HT1080 (cell line): ENCODE measurements around the gene PTPN14. TPM values are rescaled to one million over a fixed set of nuclear protein-coding genes. Genes with fewer than 3 reads are reported as not detected.
"Not testable (repeated sequence)": the region's sequence is repeated elsewhere in the genome, so short reads cannot be mapped to it uniquely, and the experiment has no call there.

Experiments used
- DNase-seq: peaks from one replicate; pipeline ENCODE4 v3.0.0-alpha.2; 2015; ENCODE audit warnings: low read depth
- total RNA-seq: library from RNA; depleted of rRNA; stranded (reverse); fragments of >200 nt; shearing (Covaris generic); gene quantifications from 2 replicates; pipeline ENCODE4 v1.2.3, GENCODE V29; 2014

Gene PTPN14
- total RNA-seq, 1 experiment from 2014 or later: 63.0 TPM

DNA sequence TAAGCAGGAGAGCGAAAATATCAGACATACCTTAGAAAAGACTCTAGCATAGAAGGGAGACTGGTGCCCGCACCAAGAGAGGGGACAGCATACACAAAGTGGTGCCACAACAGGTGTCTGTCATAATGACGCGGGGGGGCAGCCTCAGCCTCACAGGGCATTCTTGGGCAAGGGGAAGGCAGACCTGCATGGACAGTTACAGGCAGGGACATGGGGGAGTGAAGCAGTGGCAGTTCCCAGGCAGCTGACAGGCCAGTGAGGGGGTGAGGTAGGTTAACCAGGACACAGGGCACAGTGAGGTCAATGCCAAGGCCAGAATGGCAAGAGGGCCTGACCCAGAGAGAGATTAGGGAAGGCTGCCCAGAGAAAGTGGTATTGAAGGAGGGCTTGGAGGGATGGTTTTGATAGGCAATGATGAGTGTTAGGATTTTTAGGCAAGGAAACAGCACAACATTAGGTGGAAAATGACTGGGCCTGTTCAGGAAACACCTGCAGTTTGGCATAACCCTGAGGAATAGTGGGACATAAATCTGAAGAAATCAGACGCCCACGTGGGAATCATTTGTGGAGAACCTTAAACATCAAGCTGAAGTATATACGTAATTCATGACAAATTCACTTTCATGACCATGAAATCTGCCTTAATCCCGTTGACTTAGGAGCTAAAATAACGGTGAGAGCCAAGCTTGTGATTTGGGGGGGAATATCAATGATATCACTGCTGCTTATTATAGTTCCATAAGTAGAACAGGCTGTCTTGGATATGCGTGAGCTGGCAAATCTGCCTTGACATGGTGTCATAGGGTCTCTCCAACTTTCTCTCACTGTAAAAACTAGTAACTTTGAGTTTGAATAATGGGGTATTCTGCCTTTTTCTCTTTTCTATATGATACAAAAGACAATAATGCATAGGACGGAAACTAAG is 8.9 kb downstream of the PTPN14 start:
- no peak for DNase-seq

DNA sequence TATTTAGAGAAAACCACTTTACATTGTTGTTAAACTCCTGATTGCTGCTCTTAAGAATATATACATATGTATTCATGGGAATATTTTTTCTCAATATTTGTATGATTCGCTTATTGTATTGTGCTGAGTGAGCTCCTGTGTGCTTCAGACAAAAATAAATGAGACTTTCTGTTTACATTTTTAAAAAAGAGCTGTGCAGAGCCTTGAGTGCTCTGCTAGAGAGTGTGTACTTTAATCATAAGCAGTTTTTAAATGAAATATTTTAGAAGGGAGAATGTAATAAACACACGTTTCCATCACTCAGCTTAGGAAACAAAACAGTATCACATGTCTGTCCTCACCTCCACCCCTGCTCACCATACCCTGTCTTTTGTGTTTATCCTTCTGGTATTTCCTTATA is 9.7 kb downstream of the PTPN14 start:
- DNase-seq: no peak

DNA sequence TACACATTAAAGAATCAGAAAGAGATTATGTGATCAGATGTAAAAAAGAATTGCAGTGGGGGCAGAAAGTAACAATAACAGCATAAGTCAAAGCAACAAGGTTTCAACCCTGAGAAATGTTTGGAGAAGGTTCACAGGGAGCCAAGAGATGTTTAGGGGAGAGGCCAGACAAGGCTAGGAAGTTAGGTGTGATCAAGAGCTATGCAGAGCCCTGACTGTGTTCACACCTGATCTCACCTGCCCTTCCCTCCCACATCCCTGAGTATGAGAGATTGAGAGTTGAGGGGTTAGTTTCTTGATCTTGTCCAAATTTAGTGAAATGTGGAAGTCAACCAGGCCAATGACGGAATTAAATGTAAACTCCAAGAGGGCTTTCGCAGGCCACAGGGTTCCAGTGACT is 10.2 kb downstream of the PTPN14 start:
- no peak for DNase-seq

DNA sequence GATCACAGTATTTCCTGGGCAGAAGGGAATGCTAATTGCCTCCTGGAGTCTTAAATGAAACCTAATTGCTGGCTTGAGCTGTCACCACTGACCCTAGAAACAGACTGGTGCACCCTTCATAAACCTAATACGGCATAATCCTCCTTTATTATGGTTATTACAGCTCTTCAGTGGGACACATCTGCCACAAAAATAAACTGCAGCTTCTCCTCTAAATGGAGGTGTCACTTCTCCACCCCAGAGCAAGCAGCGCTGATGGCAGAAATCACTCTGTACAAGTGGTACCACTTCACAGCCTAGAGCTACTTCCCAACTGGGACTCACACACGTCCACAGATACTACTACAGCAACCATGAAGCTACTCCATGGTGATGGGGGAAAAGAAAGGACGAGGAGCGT is 11.1 kb downstream of the PTPN14 start:
- no peak for DNase-seq

DNA sequence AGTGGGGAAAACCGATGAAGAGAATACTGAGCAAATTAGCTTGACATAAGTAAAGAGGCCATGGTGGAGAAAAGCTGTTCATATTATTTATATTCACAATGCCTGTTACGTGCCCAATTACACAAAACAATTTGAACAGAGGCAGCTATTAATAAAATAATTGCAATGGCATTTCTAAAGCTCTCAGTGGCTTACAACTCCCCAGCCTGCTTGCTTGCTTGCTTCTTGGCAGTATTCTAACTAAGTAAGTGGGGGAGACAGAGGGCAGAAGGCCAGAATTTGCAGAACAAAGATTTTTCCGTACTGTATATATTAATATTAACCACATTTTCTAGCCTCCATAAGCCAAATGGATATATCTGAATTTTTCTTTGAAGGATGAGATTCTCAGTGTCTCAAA is 12.9 kb downstream of the PTPN14 start:
- no peak for DNase-seq

DNA sequence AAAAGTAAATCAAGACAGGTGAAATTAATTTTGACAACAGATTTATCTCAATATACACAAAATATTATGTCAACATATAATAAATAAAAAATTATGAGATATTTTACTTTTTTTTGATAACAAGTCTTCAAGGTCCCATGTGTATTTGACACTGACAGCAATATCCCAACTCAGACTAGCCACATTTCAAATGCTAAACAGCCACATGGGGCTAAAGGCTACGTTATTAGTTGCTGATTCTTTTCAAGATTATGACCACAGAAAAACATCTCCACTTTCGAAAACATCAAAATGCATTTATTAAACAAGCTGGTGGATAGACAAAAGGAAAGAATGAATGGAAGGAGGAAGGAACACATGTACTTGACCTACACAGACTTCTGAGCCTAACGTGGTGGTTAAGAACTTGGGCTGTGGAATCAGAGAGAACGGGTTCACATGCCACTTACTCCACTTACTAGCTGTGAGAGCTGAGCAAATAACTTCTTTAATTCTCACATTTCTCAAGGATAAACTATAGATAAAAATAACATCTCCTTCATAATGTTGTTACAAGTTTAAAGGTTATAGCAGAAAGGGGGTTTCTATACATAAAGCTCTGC is 13.4 kb downstream of the PTPN14 start:
- DNase-seq: no peak

DNA sequence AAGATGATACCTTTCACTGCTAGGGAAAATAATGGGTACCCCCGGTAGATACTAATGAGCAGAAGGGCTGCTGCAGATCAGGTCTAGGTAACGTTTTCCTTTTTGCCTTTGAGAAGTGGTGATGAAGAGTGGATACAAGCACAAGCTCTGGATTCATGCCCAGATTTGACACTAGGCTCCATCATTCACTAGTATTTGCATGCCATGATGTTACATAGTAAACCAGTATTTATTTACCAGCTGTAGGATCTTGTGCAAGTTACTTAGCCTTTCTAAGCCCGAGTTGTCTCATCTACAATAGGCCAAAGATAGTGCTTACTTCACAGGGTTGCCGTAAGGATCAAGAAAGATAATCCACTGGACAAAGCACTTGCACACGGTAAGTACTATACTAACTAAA is 14.2 kb downstream of the PTPN14 start:
- DNase-seq: no peak

DNA sequence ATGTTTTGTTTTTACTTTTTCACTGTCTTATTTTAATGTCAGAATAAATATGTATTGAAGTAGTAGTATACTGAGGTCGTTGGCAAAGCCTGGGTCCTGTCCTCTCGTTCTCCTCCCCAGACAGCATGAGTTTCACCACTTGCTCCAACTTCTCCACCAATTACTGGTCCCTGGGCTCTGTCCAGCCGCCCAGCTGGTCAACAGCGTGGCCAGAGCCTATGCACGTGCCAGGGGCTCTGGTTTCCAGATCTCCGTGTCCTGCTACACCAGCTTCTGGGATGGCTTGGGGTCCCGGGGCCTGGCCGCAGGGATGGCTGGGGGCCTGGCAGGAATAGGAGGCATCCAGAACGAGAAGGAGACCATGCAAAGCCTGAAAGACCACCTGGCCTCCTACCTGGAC is 19.3 kb downstream of the PTPN14 start:
- no peak for DNase-seq

DNA sequence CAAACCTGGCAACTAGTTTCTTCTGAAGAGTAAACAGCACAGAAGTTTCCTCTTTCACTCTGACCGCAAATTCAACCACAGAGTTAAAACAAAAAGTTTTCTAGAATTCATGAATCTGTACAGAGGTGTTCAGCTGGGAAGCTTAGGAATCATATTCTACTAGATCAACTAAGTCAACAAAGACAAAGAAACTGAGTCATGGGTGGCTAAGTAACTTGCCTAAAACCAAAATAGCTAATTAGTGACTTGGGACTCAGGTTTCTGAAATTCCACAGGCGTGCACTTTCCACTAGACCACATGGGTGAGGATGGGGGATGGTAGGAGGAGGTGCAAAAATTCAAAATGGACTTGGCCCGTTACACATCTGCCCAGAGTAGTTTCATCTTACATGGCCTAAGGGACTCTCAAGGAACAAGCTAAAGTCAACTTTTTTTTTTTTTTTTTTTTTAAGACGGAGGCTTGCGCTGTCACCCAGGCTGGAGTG is 25.8 kb downstream of the PTPN14 start:
- no peak for DNase-seq

DNA sequence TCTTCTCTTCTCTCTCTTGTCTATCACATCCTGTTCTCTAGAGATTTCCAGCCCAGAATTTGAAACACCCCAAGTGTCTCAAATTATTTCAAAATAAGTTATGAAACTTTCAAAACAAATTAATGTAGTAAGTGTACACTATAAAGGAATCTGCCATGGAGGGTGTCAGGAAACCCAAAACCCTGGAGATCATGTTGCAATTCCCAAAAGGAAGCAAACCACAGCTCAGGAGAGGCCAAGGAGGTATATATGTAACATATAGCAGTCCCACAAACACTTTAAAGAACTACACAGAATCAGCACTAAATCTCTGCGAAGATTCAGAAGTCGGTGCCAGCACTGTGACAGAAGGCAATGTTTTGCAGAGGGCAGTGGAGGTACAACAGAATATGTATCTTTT is 26.6 kb downstream of the PTPN14 start:
- DNase-seq: no peak

DNA sequence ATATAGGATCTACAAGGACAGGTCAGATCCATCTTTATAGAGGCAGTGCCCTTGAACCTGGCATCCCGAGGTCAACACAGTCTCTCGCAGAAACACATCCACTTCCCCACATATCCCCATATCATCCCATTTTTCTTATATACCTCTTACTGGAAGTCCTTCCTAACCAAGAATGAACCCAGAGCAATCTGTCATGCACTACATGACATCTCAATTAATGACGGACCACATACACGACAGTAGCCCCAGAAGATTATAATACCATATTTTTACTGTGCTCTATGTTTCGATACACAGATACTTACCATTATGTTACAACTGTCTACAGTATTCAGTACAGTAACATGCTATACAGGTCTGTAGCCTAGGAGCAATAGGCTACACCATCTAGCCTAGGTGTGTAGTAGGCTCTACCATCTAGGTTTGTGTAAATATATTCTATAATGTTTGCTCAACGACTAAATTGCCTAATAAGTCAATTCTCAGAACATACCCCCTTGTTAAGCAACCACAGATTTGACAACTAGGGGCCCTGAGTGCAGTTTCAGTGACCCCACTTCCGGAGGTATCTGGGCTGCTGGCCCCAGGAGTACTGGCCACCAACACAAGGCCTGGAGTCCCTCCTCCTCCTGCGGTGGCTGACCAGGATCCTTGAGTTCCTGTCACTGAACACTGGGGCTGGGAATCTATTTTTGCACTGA is 28.1 kb downstream of the PTPN14 start:
- DNase-seq: no peak

DNA sequence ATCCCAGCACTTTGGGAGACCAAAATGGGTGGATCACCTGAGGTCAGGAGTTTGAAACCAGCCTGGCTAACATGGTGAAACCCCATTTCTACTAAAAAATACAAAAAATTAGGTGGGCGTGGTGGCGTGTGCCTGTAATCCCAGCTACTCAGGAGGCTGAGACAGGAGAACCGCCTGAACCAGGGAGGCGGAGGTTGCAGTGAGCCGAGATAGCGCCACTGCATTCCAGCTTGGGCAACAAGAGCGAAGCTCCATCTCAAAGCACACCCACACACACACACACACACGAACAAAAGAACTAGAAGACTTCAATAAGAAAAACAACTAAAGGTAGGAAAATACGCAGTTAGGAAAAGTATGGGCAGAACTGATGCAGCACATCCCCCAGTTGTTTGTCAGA is 29.9 kb downstream of the PTPN14 start:
- DNase-seq: not testable (repeated sequence)

DNA sequence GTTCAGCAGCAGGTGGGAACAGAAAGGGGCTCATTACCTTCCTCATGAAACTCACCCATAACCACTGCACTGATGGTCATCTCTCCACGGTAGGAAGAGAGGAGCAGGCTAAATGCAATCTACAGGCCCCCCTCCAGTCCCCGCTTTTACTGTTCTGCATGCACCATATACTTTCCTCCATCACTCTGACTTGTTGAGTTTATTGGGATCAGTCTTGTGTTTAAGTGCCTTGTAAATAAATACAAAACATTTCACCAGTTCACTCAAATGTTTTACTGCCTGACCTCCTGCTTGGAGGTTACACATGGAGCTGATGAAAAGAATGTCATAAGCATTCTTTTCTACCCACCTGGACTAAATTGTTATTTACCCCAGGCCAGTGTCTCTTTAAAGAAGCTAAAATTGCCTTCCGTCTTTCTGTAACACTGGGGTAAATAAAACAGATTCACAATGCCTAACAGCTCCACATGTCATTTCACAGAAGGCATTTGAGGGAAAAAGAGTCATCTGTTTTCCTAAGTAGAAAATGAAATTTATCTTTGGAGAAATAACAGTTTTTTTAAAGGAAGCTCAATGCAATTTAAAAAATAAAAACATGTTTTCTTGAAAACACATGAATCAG is 30.7 kb downstream of the PTPN14 start:
- no peak for DNase-seq

DNA sequence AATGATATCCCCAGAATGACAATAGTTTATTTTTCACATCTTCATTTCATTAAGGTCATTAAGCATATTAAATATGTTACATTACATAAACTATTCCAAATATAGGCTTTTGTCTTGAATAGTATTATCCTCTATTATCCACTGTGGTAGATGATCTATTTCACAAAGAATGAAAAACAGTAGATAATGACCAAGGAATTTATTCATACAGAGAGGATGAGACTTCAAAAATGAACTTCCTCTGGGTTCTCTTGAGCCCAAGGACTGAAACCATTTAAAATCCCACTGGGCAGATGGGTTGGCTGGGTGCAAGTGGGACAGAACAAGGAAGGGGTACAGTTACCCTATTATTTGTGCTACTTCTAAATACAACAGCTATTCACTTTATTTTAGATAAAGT is 33.0 kb downstream of the PTPN14 start:
- no peak for DNase-seq

DNA sequence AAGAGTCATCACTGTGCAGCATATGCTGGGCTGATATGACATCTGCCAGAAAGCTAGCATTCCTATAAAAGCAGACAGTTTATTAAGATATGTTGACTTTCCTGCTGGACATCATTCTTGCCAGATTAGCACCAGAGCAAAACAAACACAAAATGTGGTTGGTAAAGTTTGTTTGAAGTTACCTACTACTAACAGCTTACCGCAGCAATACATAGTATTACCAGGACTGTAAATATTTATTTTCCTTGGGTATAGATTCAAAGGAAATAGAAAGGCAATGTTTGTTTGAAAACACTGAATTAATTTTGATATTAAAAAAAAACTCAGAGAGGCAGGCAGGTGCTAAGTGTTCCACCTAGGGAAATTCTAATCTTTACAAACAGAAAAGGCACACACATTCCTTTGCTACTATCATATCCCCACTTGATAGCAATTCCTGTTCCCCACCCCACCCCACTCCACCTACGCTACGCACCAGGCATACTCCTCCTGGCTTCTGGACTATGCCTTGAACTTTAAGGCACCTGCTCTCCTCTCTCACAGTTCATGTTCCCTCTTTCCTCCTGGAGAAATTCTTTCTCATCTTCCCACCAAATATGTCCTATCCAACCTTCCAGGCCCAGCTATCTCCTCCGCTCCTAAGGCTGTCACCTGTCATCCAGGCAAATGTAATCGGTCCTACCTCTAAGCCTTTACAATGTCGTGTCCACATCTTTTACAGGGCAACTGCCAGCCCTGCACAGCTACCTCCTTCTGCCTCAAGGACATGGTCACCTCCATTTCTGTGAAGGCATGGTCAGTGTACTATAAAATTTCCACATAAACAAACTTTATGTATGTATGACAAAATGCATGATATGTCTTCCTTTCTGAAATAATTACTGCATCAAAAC is 34.7 kb downstream of the PTPN14 start:
- no peak for DNase-seq

DNA sequence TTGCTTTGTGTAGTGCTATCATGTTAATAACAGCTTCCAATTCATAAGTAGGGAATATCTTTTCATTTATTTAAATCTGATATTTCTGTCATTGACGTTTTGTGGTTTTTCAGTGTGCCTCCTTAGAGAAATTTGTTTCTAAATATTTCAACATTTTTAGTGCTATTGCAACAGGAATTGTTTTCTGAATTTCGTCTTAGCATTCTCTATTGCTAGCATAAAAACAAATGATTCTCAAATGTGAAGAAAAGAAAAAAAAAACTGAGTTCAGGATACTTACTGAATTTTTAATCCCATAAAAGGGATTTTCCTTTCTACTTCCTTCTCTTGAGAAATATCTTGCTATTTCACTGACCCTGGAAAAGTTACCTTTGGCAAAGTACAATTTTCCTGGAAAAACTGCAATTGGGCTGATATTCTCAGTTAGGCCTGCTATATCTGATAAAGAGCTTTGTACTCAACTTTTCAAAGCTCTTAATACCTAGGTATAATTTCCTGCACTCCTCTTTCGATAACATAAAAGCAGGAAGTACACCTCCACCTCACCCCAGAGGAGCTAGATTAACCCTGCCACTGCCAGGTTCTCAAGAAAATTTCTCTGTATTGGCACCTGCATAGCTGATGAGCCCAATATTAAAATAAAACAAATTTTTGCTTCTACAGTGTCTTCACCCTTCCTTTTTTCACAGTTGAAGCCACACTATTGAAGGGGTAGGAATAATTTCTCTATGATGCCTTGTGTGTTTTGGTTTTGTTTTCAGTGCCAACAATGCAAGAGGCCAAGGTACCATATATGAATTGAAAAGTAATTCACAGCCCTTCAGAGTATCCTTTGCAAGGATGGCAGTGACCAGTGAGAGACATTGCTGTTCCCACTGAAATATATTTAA is 35.6 kb downstream of the PTPN14 start:
- no peak for DNase-seq

DNA sequence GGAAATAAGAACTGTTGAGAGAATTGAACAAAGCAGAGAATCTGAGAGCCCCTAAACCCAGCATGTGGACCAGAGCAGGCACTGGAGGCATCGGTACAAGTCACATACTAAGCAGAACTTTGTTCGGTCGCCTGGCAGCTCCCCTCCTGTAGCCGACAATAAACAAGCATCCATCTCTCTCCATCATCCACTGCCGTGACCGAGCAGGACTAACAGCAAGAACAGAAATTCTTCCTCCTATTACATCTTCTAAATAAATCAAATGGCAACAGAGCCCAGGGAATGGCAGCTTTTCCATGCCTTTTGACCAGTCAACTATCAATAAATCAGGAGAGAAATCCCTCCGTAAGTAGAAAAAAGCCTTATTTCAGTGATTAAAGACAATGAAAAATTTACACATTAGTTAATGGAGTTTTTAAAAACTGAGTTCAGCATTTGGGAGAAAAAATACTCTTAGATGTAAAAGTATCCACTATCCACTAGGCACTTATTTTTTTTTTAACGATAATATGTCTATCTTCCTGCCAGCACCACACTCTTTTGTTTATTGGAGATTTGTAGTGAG is 36.5 kb downstream of the PTPN14 start:
- no peak for DNase-seq

DNA sequence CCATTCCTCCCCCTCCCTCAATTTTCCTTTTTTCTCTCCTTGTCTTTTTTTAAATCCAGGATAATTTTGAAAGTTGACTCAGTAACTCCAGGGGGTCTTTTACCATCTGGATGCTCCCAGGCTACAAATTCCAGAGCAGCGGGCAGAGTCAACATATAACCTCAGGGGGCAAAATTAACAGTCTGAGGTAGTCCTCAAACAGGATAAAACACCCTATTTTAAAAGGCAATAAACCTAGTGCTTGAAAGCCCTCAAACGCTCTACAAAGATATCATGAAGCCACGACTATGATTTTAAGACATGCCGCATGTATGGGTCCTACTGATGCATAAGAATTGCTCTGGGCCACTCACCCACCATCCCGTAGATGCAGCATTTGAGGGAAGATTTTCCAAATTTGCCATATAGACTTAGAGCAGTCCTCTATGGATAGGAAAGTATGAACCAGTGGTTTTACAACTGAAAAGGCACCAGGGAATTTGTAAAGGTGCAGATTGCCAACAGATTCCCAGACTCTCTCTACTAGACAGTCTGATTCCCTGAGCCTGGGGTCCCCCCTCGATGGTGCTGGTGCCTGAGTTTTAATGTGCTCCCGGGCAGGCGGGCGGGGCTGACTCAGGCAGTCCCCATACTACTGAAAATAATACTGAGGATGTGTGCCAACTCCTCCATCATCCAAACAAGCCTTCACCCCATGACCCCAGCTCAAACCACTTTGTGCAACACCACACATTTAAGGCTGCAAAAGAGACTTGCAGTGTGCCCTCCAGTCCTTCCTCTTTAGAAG is 37.2 kb downstream of the PTPN14 start:
- DNase-seq: peak; percentile 25

DNA sequence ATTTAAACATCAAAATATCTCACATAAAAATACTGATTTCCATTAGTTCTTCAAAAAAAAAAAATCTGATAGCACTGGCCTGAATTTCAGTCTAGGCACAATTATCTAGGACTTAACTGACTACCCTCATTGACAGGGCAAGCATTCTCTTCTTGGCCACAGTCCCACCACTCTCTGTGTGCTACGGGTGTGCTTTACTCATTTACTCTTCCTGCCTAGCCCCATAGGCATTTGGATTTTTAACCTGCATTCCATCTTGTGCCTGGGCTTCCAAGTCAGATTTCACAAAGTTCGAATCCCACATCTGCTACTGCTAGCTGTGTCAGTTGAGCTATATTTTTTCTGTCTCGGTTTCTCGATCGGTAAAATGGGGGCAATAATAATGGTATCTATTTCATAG is 38.0 kb downstream of the PTPN14 start:
- no peak for DNase-seq
